Smooth muscle cell (in vitro differentiated cells): ENCODE results near the gene ATCAY. TPM values are rescaled to one million over a fixed set of nuclear protein-coding genes. Genes with fewer than 3 reads are reported as not detected.

ENCODE experiments used
- DNase-seq: peaks from one replicate; lab custom pipeline; 2025; ENCODE audit not compliant: unreplicated experiment; lab: John Stamatoyannopoulos, UW
- H2AFZ ChIP-seq: fragments of 200-600 bp; sonication (generic); 2 replicates; pipeline ENCODE4 v1.6.0; 2016; ENCODE audit warnings: antibody characterized with exemption, low read depth, mild to moderate bottlenecking
- H3F3A ChIP-seq: fragments of 200-600 bp; sonication (generic); 2 replicates; pipeline ENCODE4 v1.6.0; 2017; ENCODE audit warnings: antibody characterized with exemption, low read depth
- H3K27ac ChIP-seq: fragments of 200-600 bp; sonication (generic); 2 replicates; pipeline ENCODE4 v1.5.1; 2016; ENCODE audit warnings: low read depth, mild to moderate bottlenecking
- H3K27me3 ChIP-seq: fragments of 200-600 bp; sonication (generic); 2 replicates; pipeline ENCODE4 v1.6.1; 2016; ENCODE audit warnings: low read depth, mild to moderate bottlenecking
- H3K36me3 ChIP-seq: fragments of 200-600 bp; sonication (generic); 2 replicates; pipeline ENCODE4 v1.5.1; 2016; ENCODE audit warnings: low read depth
- H3K4me1 ChIP-seq: fragments of 200-600 bp; sonication (generic); 2 replicates; pipeline ENCODE4 v1.5.1; 2016; ENCODE audit warnings: low read depth
- H3K4me2 ChIP-seq: fragments of 200-600 bp; sonication (generic); 2 replicates; pipeline ENCODE4 v1.6.0; 2016; ENCODE audit warnings: mild to moderate bottlenecking
- H3K4me3 ChIP-seq: fragments of 200-600 bp; sonication (generic); 2 replicates; pipeline ENCODE4 v1.5.1; 2016; ENCODE audit warnings: mild to moderate bottlenecking
- H3K79me2 ChIP-seq: fragments of 200-600 bp; sonication (generic); 2 replicates; pipeline ENCODE4 v1.6.0; 2016; ENCODE audit warnings: low read depth, mild to moderate bottlenecking
- H3K9ac ChIP-seq: fragments of 200-600 bp; sonication (generic); 2 replicates; pipeline ENCODE4 v1.6.0; 2016; ENCODE audit warnings: low read depth
- H3K9me3 ChIP-seq: fragments of 200-600 bp; sonication (generic); replicated peaks from 2 replicates; pipeline ENCODE4 v1.5.1; 2016; ENCODE audit warnings: low read depth
- H4K20me1 ChIP-seq: fragments of 200-600 bp; sonication (generic); 2 replicates; pipeline ENCODE4 v1.6.0; 2016; ENCODE audit warnings: low read depth
- CTCF ChIP-seq: fragments of 200-600 bp; sonication (generic); IDR thresholded peaks from 2 replicates; pipeline ENCODE4 v1.5.1; 2017; ENCODE audit warnings: borderline replicate concordance, mild to moderate bottlenecking, antibody characterized with exemption; ENCODE audit not compliant: insufficient read depth, poor library complexity, severe bottlenecking
- WGBS: methylation state at CpG from one replicate; pipeline ENCODE4 v1.1.7; 2016; ENCODE audit warnings: low lambda C conversion rate; 5-methylcytosine and 5-hydroxymethylcytosine counted together
- polyA plus RNA-seq: library from polyadenylated mRNA; unstranded; fragments of >200 nt; fragmentation: Nextera tagmentation; extraction: Ambion mirVana; gene quantifications from 2 replicates; pipeline ENCODE4 v1.2.1, GENCODE V29; 2016
- total RNA-seq: library from RNA; depleted of rRNA; stranded (reverse); fragments of >200 nt; gene quantifications from 2 replicates; pipeline ENCODE4 v1.2.3, GENCODE V29; 2014

Gene ATCAY
- total and polyA plus RNA-seq, 2 experiments from 2014 or later, result 0.09 to 1.1 TPM

- no peak overlapping the region for H3K4me2 ChIP-seq
- no peak overlapping the region for H2AFZ ChIP-seq
- no peaks in the 10 kb centered on the region for H3K36me3 ChIP-seq
- no peak overlapping the region for H3K9ac ChIP-seq
- no peak overlapping the region for H3K4me3 ChIP-seq
- no peak overlapping the region for H3K27ac ChIP-seq
- H3K27me3 ChIP-seq, result no peaks in the 10 kb centered on the region
- H3K9me3 ChIP-seq, result no peaks in the 10 kb centered on the region
- H3K4me1 ChIP-seq, result no peaks in the 10 kb centered on the region
- no peak for DNase-seq
- no peaks in the 10 kb centered on the region for H3F3A ChIP-seq
- H3K79me2 ChIP-seq, result no peaks in the 10 kb centered on the region
- no peak for TF ChIP-seq CTCF
- no peaks in the 10 kb centered on the region for H4K20me1 ChIP-seq
Observed at GRCh38 chr19:3923096-3923758, 42.7 kb downstream of the ATCAY start.

- no peak overlapping the region for H2AFZ ChIP-seq
- no peak for TF ChIP-seq CTCF
- H4K20me1 ChIP-seq, result no peaks in the 10 kb centered on the region
- no peak for DNase-seq
- H3K9ac ChIP-seq, result no peak overlapping the region
- no peak overlapping the region for H3K27ac ChIP-seq
- no peaks in the 10 kb centered on the region for H3F3A ChIP-seq
- 82% methylated on average over 1 of the region's 1 CpG for WGBS
- no peak overlapping the region for H3K4me3 ChIP-seq
- H3K36me3 ChIP-seq, result no peaks in the 10 kb centered on the region
- no peak overlapping the region for H3K4me2 ChIP-seq
- no peaks in the 10 kb centered on the region for H3K4me1 ChIP-seq
- H3K27me3 ChIP-seq, result no peaks in the 10 kb centered on the region
- H3K9me3 ChIP-seq, result no peaks in the 10 kb centered on the region
- no peaks in the 10 kb centered on the region for H3K79me2 ChIP-seq
Observed at GRCh38 chr19:3923912-3924311, 43.4 kb downstream of the ATCAY start.

DNA sequence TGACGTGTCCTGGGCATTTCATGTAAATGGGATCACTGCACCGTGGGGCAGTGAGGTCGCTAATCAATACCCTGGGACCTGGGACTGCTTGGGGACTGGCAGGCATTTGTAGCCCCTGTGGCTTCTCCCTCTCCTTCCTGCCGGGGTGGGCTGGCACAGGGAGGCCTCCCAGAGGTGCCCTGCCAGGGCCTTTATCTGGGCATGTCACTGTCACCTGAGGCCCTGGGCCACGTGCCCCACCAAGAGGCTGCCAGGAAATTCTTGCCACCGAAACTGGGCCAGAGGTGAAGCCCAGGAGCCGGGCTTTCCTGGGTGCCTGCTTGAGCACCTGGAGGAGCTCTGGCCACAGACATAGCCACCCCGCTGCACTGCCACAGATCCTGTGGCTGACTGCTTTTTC is 50.6 kb downstream of the ATCAY start:
- 82% methylated on average over 8 of the region's 8 CpGs for WGBS
- Histone ChIP-seq H3K4me1 (peaks cover 7% of the 10 kb centered on the region), H3K4me3 (no peak overlapping the region), H4K20me1 (no peaks in the 10 kb centered on the region), H3F3A (no peaks in the 10 kb centered on the region), H3K9ac (no peak overlapping the region), H2AFZ (no peak overlapping the region), H3K27me3 (peaks cover 35% of the 10 kb centered on the region), H3K9me3 (no peaks in the 10 kb centered on the region), H3K4me2 (no peak overlapping the region), H3K36me3 (no peaks in the 10 kb centered on the region), H3K79me2 (no peaks in the 10 kb centered on the region), H3K27ac (no peak overlapping the region)
- no peak for DNase-seq
- TF ChIP-seq CTCF, result no peak
